Activated T-helper 2 cell treated with anti-CD3 and anti-CD28 coated beads, Interferon-gamma antibody, Interleukin-2, Interleukin-4, amounts not matched to agents 10 μg/mL and 5 μg/mL and 100 μg/mL, durations not matched to agents 14 hours and 24 hours and 36 hours (primary cell): ENCODE data around the gene MBOAT1. TPM values are rescaled to one million over a fixed set of nuclear protein-coding genes. Genes with fewer than 3 reads are reported as not detected.

Experiments used
- DNase-seq: peaks from one replicate; pipeline ENCODE4 v3.0.0; 2021; ENCODE audit warnings: low spot score
- H3K27ac Mint-ChIP-seq: one replicate; pipeline ENCODE4 v1.8.0; 2021; ENCODE audit warnings: mixed read lengths
- H3K27me3 Mint-ChIP-seq: one replicate; pipeline ENCODE4 v1.8.0; 2021; ENCODE audit warnings: low read depth, mixed read lengths
- H3K36me3 Mint-ChIP-seq: one replicate; pipeline ENCODE4 v1.8.0; 2021; ENCODE audit warnings: low read depth, mixed read lengths
- H3K4me1 Mint-ChIP-seq: one replicate; pipeline ENCODE4 v1.8.0; 2021; ENCODE audit warnings: low read depth, mixed read lengths
- H3K4me3 Mint-ChIP-seq: one replicate; pipeline ENCODE4 v1.8.0; 2021; ENCODE audit warnings: low read depth, mild to moderate bottlenecking, moderate library complexity, mixed read lengths
- H3K9me3 Mint-ChIP-seq: one replicate; pipeline ENCODE4 v1.8.0; 2021; ENCODE audit warnings: mixed read lengths
- intact Hi-C: fragments of 100-400 bp; cut with micrococcal nuclease; formaldehyde crosslinking; loops from one replicate; pipeline ENCODE4 v1.15.1; 2023
- total RNA-seq: library from RNA; stranded (reverse); gene quantifications from 2 replicates; pipeline ENCODE4 v1.2.3, GENCODE V29; 2022

Gene MBOAT1
- total RNA-seq, 1 donor from 2014 or later = 32.8 TPM

DNA sequence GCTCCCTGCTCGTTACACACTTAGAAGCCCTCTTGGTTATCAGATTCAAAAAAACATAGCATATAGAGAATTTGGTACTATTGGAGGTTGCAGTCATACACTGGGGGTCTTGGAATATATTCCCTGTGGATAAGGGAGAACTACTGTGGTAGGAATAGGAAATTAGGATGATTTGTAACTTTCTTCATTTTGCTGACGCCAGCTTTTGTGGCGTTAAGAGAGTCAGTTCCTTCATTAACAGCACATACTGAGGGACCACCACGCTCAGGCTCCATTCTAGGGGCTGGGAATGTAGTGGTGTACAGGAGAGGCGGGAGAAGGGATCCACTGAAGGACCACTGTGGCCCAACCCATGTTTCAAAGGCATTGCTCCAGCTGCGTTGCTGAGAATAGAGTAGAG is 140.3 kb downstream of the MBOAT1 start:
- peaks cover 13% of the 10 kb centered on the region for H3K27me3 Mint-ChIP-seq
- H3K36me3 Mint-ChIP-seq = no peaks in the 10 kb centered on the region
- no peaks in the 10 kb centered on the region for H3K4me1 Mint-ChIP-seq
- peaks cover 21% of the 10 kb centered on the region for H3K9me3 Mint-ChIP-seq
- no peak overlapping the region for H3K4me3 Mint-ChIP-seq
- DNase-seq = no peak
- no peak overlapping the region for H3K27ac Mint-ChIP-seq
- intact Hi-C loops = no loop called here

DNA sequence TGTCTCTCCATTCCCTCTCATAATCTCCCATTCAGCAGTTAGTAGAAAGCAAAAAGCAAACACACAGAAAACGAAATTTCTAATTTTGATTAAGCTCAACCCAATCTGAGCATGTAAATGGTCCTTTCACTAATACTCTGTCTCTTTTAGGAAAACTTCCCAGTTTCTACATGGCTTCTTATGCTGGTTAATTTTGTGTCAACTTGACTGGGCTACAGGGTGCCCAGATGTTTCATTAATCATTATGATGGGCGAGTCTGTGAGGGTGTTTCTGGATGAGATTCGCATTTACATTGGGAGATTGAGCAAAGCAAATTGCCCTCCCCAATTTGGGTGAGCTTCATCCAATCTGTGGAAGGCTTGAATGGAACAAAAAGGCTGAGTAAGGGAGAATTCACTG is 142.2 kb downstream of the MBOAT1 start:
- no peaks in the 10 kb centered on the region for H3K4me1 Mint-ChIP-seq
- H3K27me3 Mint-ChIP-seq = peaks cover 3% of the 10 kb centered on the region
- no peaks in the 10 kb centered on the region for H3K36me3 Mint-ChIP-seq
- no peak for DNase-seq
- H3K27ac Mint-ChIP-seq = no peak overlapping the region
- H3K4me3 Mint-ChIP-seq = no peak overlapping the region
- H3K9me3 Mint-ChIP-seq = peaks cover 10% of the 10 kb centered on the region
- intact Hi-C loops = no loop called here

DNA sequence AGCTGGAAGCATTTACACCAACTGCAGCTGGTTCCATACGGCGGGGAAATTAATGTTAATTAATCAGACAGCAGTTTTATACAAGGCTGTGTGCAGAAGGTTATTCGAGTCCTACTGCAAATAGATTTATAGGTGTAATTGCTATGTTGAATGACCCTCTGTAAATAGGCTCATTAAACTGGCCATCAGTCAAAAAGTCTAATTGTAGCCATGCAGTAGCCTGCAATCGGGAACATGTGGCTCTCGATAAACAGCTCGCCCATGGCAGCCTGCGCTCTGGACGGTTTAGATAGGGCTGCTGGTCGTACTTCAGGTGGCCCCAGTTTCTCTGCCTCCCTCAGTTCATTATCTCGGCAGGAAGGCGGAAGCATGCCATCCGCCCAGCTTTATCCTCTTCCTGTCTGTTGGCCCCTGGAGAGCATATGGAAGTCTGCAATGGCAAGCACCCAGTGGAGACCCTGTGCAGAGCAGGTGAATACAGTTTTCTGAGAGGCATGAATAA is 143.2 kb downstream of the MBOAT1 start:
- Mint-ChIP-seq H3K4me1 (no peaks in the 10 kb centered on the region), H3K9me3 (peaks cover 10% of the 10 kb centered on the region), H3K27me3 (peaks cover 3% of the 10 kb centered on the region), H3K27ac (no peak overlapping the region), H3K4me3 (no peak overlapping the region), H3K36me3 (no peaks in the 10 kb centered on the region)
- intact Hi-C loops = no loop called here
- DNase-seq = no peak

DNA sequence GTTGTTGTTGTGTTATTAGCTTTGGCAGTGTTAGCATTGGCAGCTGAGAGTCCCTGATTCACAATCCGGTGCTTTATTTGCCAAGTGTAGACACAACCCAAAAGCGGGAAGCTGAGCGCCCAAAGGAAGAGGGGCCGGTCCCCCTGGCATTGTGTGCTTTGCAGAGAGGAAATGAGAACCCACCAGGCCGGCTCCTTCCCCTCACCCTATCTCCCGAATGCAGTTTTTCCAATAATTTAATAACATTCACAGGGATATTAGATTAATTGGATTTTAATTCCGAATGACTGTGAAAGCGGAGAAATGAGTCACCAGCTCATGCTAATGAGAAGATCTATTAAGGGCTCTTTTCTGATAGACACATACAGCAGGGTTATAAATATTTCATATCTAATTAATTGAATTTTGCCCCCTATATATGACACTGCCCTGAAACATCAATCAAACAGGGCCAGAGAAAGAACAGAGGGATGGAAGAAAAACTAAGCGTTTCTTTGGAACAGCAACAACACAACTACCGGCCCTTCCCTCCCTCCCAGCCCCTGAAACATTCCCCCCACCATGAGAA is 143.8 kb downstream of the MBOAT1 start:
- H3K36me3 Mint-ChIP-seq = no peaks in the 10 kb centered on the region
- no peaks in the 10 kb centered on the region for H3K4me1 Mint-ChIP-seq
- peaks cover 10% of the 10 kb centered on the region for H3K9me3 Mint-ChIP-seq
- H3K4me3 Mint-ChIP-seq = no peak overlapping the region
- H3K27me3 Mint-ChIP-seq = peaks cover 3% of the 10 kb centered on the region
- H3K27ac Mint-ChIP-seq = no peak overlapping the region
- DNase-seq = no peak
- intact Hi-C loops = no loop called here

DNA sequence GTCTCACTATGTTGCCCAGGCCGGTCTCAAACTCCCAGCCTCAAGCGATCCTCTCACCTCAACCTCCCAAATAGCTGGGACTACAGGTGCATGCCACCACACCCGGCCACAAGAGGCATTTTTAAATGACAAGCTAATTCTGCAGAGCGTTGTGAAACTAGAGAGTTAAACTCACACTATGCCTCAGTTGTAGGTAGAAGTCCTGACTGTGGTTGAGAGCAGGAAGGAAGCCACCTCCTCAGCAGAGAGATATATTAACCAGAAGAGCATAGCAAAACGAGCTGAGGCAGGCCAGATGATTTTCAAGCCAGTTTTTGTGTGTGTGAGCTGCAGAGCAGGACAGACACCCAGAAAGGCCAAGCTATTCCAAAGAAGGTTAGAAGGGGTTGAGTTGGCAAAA is 150.3 kb downstream of the MBOAT1 start:
- DNase-seq = no peak
- H3K27ac Mint-ChIP-seq = no peak overlapping the region
- H3K27me3 Mint-ChIP-seq = no peaks in the 10 kb centered on the region
- H3K36me3 Mint-ChIP-seq = no peaks in the 10 kb centered on the region
- no peak overlapping the region for H3K4me3 Mint-ChIP-seq
- H3K4me1 Mint-ChIP-seq = peaks cover 24% of the 10 kb centered on the region
- intact Hi-C loops = no loop called here
- H3K9me3 Mint-ChIP-seq = no peaks in the 10 kb centered on the region

DNA sequence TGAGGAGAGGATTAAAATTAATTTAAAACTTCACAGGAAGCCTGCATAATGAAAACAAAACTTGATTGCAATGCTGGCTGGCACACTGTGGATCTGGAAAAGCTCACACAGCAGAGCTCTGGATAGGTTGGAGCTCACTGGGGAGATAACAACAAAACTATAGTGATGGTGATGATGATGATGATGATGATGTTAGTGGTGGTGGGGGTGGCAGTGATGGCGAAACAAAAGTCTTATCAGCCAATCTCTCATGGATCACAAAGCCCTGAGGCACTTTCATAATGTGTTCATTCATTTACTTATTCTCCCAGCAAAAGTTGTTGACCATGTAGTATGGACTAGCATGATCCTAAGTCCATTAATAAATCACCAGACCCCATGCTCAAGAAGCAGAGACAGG is 152.0 kb downstream of the MBOAT1 start:
- Mint-ChIP-seq H3K27ac (no peak overlapping the region), H3K4me1 (peaks cover 24% of the 10 kb centered on the region), H3K4me3 (no peak overlapping the region), H3K36me3 (no peaks in the 10 kb centered on the region), H3K9me3 (no peaks in the 10 kb centered on the region), H3K27me3 (no peaks in the 10 kb centered on the region)
- no peak for DNase-seq
- intact Hi-C loops = no loop called here

DNA sequence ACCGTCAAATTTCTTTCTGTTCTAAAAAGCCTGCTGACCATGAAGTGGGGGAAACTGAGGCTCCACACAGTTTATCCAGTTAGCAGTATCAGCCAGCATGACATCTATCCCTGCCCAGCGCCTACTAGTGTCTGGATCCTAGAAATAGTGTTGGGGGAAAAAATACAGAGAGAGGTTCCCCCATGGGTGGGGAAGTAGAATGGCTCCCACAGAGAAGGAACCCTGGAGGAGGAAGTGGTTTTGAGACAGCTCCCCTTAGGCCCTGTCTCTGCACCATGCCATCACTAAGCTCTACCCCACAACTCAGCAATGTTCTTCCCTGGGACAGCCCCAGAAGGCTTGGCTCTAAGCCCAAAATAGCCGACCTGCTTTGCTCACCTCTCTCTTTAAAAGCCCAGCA is 153.4 kb downstream of the MBOAT1 start:
- Mint-ChIP-seq H3K4me3 (no peak overlapping the region), H3K9me3 (no peaks in the 10 kb centered on the region), H3K27ac (no peak overlapping the region), H3K4me1 (peaks cover 24% of the 10 kb centered on the region), H3K27me3 (no peaks in the 10 kb centered on the region), H3K36me3 (no peaks in the 10 kb centered on the region)
- intact Hi-C loops = loop anchor here (10.0 kb wide), 1 partner anchor 1464 kb away; no protein-coding TSS in a partner anchor
- no peak for DNase-seq

DNA sequence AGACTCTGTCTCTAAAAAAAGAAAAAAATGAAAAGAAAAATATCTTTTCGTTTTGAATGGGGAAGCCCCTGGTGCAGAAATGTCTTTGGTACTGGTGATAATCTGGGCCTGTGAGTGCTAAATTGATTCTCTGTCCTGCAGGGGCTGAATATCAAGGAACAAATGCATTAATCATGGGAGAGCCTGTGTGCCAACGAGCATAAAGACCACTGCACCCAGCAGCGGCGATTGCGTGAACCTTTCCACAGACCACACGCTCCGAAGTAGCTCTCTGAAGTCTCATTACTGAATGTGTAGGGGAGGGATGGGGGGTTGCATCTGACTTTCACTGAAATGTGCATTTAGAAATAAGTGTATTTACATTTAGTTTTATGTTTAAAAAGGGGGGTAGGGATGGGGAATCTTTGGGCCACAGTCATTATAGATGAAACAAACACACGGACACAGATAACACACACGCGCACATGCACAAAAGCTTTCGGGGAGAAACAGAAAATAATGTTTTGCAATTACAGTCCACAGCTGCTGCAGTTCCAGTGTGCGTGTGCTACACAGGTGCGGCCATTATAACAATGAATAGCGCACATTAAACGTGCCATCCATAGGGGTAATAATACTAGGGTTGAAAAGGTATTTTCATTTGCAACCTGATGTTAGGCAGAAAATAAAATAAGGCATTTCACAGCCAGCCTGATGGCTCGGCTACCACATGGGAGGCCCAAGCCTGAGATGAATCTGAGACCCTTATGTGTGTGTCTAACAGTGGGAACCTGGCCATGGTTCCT is 154.0 kb downstream of the MBOAT1 start:
- H3K36me3 Mint-ChIP-seq = no peaks in the 10 kb centered on the region
- DNase-seq = no peak
- H3K27me3 Mint-ChIP-seq = no peaks in the 10 kb centered on the region
- no peaks in the 10 kb centered on the region for H3K9me3 Mint-ChIP-seq
- H3K4me1 Mint-ChIP-seq = peaks cover 24% of the 10 kb centered on the region
- intact Hi-C loops = loop anchor here (10.0 kb wide), 1 partner anchor 1464 kb away; no protein-coding TSS in a partner anchor
- H3K4me3 Mint-ChIP-seq = no peak overlapping the region
- no peak overlapping the region for H3K27ac Mint-ChIP-seq

DNA sequence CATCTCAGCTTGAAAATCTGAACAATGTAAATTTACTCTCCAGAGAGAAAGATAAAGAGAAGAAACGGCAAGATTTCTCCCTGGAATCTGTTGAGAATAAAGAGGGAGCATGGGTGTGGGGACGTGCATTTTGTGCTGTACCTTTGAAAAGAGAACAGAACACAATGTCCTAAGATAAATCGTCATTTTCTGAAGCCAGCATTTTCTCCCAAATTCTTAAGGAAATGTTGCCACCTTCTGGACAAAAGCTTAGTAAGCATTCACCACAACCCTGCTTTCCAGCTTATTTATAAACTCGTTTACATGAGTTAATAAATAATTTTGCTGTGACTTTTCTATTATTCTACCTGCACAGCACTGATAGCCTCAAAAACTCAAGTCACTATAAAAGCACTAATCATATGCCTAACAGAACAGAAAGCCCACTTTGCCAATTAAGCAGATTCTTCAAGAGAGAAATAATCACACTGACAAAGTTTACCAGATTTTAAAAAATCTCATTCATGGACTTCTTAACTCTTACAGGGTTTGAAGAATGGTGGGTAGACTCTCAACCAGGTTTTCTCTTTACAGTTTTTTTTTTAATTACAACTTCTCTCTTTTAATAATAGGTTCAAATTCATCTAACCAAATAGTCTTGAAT is 155.8 kb downstream of the MBOAT1 start:
- Mint-ChIP-seq H3K4me1 (peaks cover 11% of the 10 kb centered on the region), H3K4me3 (no peak overlapping the region), H3K9me3 (no peaks in the 10 kb centered on the region), H3K27me3 (no peaks in the 10 kb centered on the region), H3K27ac (no peak overlapping the region), H3K36me3 (no peaks in the 10 kb centered on the region)
- no peak for DNase-seq
- intact Hi-C loops = loop anchor here (10.0 kb wide), 1 partner anchor 1462 kb away; no protein-coding TSS in a partner anchor

DNA sequence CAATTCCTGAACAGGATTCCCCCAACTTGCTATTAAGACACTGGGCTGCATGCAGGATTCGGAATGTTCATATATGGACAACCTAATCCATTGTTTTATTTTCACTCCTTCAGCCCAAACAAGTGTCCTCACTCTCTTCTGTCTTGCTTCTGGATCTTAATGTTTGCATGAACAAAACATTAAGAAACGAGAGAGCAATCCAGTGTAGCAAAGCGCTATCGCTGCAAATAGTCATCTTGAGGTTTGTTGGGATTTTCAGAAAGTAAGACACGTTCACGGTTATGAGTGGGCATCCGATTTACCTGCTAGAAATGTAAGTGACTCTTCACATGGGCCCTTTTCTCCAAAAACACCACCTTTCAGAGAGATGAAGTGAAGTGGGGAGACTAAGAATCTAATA is 156.4 kb downstream of the MBOAT1 start:
- Mint-ChIP-seq H3K27ac (no peak overlapping the region), H3K27me3 (no peaks in the 10 kb centered on the region), H3K4me1 (peaks cover 11% of the 10 kb centered on the region), H3K9me3 (no peaks in the 10 kb centered on the region), H3K36me3 (no peaks in the 10 kb centered on the region), H3K4me3 (no peak overlapping the region)
- intact Hi-C loops = loop anchor here (10.0 kb wide), 1 partner anchor 1461 kb away; no protein-coding TSS in a partner anchor
- DNase-seq = no peak

Other genes with a start within 250 kb of the MBOAT1 start
- 27.9 TPM in 2 replicates for gene E2F3, start 189.4 kb upstream of the MBOAT1 start, total RNA-seq